Fibroblast of lung (primary cell): ENCODE results near the gene SH2D4B.

Experiments used
- EZH2 ChIP-seq: IDR thresholded peaks from 2 replicates; pipeline ENCODE4 v1.5.1; 2012; ENCODE audit warnings: low read length, control low read depth, mild to moderate bottlenecking; ENCODE audit errors: missing control alignments
- TF ChIP-seq, protein P1 (sequence below), 2 donors: IDR thresholded peaks in 1 of 2; conservative IDR thresholded peaks in 1 of 2; 1 replicate in 1 of 2; 2 replicates in 1 of 2; pipeline ENCODE4 v1.5.1; 2011 to 2012; ENCODE audit warnings: low read length in 2 of 2, control low read depth in 1 of 2, inconsistent platforms in 1 of 2, low read depth in 1 of 2, mild to moderate bottlenecking in 1 of 2

DNA sequence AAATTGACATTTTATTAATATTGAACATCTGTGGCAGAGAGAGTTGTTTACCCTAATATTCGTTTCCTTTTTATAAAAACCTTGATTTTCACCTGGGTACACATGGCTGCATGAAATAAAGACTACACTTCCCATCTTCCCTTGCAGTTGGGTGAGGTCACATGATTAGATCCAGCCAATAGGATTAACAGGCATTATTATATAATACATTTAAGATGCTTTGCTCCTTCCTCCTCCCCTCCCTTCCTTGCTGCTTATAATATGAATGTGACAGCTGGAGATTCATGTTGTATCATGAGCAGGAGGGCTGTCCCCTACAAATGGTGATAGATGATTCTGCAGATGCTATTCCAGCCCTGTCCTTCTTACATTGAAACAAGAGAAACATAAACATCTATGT lies 146.6 kb downstream of the SH2D4B start:
- TF ChIP-seq, protein P1, sequence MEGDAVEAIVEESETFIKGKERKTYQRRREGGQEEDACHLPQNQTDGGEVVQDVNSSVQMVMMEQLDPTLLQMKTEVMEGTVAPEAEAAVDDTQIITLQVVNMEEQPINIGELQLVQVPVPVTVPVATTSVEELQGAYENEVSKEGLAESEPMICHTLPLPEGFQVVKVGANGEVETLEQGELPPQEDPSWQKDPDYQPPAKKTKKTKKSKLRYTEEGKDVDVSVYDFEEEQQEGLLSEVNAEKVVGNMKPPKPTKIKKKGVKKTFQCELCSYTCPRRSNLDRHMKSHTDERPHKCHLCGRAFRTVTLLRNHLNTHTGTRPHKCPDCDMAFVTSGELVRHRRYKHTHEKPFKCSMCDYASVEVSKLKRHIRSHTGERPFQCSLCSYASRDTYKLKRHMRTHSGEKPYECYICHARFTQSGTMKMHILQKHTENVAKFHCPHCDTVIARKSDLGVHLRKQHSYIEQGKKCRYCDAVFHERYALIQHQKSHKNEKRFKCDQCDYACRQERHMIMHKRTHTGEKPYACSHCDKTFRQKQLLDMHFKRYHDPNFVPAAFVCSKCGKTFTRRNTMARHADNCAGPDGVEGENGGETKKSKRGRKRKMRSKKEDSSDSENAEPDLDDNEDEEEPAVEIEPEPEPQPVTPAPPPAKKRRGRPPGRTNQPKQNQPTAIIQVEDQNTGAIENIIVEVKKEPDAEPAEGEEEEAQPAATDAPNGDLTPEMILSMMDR (conservative IDR thresholded peaks at IDR 0.05 in 1 of 2, IDR thresholded peaks at IDR 0.05 in 1 of 2; ENCODE audit: low read depth in 1 of 2, low read length in 2 of 2) = no peak
- no peak for TF ChIP-seq EZH2
